GM21515 (cell line): Measurements from ENCODE around the gene CLPSL1.
"Not testable (repeated sequence)": the region's sequence is repeated elsewhere in the genome, so short reads cannot be mapped to it uniquely, and the experiment has no call there.

ENCODE experiments used
- ATAC-seq: cut with Tn5 transposase; IDR thresholded peaks from one replicate; pipeline ENCODE4 v1.9.1; 2021; ENCODE audit not compliant: unreplicated experiment

CLPSL1 gene, protein sequence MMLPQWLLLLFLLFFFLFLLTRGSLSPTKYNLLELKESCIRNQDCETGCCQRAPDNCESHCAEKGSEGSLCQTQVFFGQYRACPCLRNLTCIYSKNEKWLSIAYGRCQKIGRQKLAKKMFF

DNA sequence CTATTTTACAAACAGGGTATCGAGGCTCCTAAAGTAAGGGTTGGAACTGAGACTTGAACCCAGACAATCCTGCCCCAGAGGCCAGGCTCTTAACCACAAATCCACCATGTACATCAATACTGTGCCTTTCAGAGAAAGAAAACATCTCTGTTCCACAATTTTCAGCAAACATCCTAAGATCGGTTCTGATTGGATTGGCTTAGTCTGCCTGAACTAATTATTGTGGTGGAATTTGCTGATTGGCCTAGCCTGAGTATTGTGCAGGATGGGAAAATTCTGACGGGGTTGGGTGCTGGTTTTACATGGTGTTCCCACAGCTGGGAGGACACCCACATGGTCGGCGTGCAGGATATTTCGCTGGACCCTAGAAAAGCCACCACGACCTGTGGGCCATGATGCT is at the start of gene CLPSL1:
TSS of gene CLPSL1 (plus strand) at position 301 of the 400 bp plus-strand sequence. CDS start at position 393, 92 bp downstream.
- no peak for ATAC-seq

DNA sequence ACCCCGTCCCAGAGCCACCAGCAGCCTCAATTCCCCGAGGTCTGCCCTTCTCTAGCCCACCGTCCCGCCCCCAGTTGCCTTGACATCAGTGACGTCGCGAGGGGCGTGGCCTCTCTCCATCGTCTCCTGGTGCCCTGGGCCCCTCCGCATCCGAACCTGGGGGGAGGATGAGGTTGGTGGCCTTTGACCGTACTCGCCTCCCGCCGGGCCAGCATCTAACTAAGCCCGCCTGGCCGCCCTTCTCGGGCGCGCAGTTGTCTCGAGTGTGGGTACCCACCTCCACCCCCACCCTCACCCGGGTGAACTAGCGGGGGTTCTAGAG is 49.4 kb upstream of the CLPSL1 start:
- peak; percentile 44 for ATAC-seq

GRCh38 chr6:35731736-35732532 is 48.9 kb upstream of the CLPSL1 start:
- ATAC-seq: peak; percentile 49

GRCh38 chr6:35733633-35734032 is 47.2 kb upstream of the CLPSL1 start:
- ATAC-seq: no peak

DNA sequence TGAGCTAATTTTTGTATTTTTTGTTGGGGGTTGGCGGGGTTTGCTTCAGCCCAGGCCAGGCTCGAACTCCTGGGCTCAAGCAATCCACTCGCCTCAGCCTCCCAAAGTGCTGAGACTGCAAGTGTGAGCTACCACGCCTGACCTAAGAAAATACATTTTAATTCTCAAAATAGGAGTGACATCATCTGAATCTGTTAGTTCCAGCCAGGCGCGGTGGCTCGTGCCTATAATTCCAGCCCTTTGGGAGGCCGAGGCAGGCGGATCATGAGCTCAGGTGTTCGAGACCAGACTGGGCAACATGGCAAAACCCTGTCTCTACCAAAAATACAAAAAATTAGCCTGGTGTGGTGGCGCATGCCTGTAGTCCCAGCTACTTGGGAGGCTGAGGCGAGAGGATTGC is 46.5 kb upstream of the CLPSL1 start:
- not testable (repeated sequence) for ATAC-seq

- ATAC-seq: no peak
These were observed 45.4 kb upstream of the CLPSL1 start for GRCh38 chr6:35735452-35735851.

DNA sequence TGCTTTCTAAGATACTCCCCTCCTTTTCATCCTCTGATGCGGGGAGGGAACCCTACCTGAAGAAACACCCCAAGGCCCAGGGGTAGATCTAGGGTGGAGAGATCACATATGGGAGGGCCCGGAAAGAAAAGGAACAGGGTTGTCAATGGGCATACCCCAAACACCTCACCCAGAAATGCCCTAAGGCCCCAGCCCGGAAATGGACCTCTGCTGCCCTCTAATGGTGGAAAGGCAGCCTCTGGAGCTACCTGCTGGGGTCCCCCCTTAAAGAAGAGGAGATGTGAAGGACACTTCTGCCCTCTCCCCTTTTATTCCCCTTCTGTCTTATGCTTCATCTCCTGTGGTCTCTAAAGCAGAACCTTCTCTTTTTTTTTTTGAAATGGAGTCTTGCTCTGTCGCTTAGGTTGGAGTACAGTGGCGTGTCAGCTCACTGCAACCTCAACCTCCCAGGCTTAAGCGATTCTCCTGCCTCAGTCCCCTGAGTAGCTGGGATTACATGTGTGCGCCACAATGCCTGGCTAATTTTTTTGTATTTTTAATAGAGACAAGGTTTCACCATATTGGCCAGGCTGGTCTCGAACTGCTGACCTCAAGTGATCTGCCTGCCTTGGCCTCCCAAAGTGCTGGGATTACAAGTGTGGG is 44.4 kb upstream of the CLPSL1 start:
- no peak for ATAC-seq

DNA sequence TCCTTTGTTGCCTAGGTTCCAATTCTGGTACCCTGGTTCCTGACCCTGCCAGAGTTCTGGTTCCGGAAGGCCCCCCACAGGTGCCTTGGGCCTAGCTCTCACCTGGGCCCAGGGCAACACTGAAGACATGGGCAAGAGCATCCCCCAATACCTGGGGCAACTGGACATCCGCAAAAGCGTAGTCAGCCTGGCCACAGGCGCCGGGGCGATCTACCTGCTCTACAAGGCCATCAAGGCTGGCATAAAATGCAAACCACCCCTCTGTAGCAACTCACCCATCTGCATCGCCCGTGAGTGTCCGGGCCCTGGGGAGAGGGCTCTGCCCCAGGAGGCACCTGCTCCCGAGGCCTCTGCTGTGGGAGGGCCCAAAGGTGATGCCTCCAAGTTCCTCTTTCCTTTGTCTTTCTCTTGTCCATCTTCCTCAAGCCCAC is 43.8 kb upstream of the CLPSL1 start, which contains the start of gene ARMC12:
TSS of gene ARMC12 (plus strand) at position 51 of the 431 bp plus-strand sequence. CDS start at position 128, 77 bp downstream.
- ATAC-seq: no peak

DNA sequence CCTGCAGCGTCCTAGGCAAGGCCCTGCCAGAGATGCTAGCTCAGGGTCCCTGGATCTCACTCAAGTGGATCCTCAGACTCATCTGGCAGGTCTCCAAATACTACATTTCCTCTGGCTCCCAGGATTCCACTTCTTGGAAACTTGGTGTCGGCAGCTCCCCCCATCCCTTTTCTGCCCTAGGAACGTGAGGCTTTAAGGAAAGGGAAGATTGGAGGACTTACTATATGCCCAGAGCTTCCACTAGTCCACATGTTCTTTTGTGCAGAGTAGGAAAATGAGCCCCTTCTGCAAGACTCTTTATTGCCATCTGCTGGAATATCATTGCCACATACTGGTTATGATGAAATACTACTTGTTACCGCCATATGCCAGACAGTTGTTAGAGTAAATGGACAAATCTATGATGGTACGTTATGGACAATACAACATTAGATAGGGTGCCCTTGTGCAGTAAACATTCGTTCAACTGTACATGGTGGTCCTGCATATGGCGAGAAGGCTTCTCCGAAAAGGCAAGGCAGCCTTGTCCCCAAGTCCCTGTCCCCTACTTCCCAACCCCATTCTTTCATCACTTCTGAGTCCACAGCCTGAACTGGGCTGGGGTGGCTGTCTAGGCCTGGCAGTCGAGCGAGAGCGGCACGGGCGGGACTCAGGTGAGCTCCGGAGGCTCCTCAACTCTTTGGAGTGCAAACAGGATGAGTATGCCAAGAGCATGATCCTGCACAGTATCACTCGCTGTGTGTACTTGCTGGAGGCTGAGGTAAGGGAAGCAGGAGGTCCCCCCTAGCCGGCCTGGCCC is 43.2 kb upstream of the CLPSL1 start:
- ATAC-seq: no peak

GRCh38 chr6:35739645-35740524 is 40.9 kb upstream of the CLPSL1 start:
- no peak for ATAC-seq

- no peak for ATAC-seq
These were observed 38.0 kb upstream of the CLPSL1 start for GRCh38 chr6:35742842-35743241.

- no peak for ATAC-seq
These were observed 35.3 kb upstream of the CLPSL1 start for GRCh38 chr6:35745509-35745908.

DNA sequence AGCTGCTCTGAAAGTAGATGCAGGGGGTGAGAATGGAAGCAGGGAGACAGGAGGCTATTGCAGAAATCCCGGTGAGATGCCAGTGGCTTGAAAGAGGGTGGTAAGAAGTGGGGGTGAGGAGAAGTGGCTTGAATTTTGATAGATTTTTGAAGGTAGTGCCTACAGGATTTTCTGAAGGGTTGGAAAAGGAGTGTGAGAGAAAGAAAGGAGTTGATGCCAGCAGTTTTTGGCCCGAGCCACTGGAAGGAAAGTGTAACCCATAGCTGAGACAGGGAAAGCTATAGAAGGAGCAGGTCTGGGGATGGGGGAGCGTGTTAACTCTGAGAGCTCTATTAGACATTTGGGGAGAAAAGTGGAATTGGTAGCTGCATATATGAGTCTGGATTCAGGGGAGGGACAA is 34.3 kb upstream of the CLPSL1 start:
- ATAC-seq: no peak

GRCh38 chr6:35747877-35748276 is 32.9 kb upstream of the CLPSL1 start:
- no peak for ATAC-seq

GRCh38 chr6:35750557-35750956 is 30.3 kb upstream of the CLPSL1 start:
- ATAC-seq: no peak

DNA sequence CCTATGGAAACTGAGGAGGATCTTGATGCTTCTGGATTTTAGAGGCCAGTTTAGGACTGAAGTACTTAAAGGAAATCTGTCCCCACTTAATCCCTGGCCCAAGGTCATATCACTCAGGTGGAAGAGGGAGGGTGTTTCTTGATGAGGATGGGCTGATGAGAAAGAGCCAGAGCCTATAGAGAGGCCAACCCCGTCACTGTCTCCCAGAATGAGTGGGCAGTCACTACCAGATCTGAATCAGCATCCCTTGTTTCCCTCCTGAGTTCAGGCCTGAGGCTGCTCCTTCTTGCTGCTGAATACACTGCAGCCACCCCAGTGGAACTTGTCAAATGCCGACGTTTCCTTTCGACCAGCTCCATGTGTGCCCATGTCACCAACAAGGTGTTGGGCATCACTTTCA is 29.2 kb upstream of the CLPSL1 start:
- ATAC-seq: no peak

GRCh38 chr6:35752330-35752729 is 28.5 kb upstream of the CLPSL1 start:
- no peak for ATAC-seq

GRCh38 chr6:35754452-35755277 is 26.2 kb upstream of the CLPSL1 start:
- no peak for ATAC-seq

- no peak for ATAC-seq
These were observed 25.4 kb upstream of the CLPSL1 start for GRCh38 chr6:35755278-35755924.
